Panc1 (cell line): ENCODE results near the gene KRT36.

Experiments used
- POLR2AphosphoS5 ChIP-seq: IDR thresholded peaks from 2 replicates; pipeline ENCODE4 v1.6.1; 2012; ENCODE audit warnings: mild to moderate bottlenecking, low read depth, low read length, moderate library complexity
- TF ChIP-seq, protein P1 (sequence below): fragments of 450-650 bp; IDR thresholded peaks from 2 replicates; pipeline ENCODE4 v1.5.1; 2017; ENCODE audit warnings: mild to moderate bottlenecking

DNA sequence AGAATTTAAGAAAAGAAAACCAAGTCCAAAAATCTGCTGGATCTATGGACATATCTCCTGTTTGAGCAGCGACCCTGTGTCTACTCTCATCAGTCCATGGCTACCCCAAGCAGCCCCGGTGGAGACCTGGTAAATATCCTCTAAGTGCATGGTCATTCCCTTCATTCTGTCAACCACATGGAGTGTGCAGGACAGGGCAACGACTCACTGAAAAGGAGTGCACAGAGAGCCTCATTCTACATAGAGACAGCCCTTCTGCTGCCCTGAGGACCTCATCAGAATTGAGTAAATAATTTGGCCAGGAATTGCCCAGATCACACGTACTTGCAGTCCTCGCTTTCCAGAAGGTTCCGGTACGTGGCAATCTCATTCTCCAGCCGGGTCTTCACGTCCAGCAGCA, 51.9 kb downstream of the KRT36 start:
- TF ChIP-seq, protein P1, sequence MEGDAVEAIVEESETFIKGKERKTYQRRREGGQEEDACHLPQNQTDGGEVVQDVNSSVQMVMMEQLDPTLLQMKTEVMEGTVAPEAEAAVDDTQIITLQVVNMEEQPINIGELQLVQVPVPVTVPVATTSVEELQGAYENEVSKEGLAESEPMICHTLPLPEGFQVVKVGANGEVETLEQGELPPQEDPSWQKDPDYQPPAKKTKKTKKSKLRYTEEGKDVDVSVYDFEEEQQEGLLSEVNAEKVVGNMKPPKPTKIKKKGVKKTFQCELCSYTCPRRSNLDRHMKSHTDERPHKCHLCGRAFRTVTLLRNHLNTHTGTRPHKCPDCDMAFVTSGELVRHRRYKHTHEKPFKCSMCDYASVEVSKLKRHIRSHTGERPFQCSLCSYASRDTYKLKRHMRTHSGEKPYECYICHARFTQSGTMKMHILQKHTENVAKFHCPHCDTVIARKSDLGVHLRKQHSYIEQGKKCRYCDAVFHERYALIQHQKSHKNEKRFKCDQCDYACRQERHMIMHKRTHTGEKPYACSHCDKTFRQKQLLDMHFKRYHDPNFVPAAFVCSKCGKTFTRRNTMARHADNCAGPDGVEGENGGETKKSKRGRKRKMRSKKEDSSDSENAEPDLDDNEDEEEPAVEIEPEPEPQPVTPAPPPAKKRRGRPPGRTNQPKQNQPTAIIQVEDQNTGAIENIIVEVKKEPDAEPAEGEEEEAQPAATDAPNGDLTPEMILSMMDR = no peak
- TF ChIP-seq POLR2AphosphoS5 = no peak
